Measurements from ENCODE around the gene TRIM24.

The TRIM24 gene

GRCh38 chr7:138602451-138602850 lies 142.4 kb downstream of the TRIM24 start:
- peak in 1 of 2 experiments; percentile 38 for DNase-seq (ENCODE audit: low read depth in 1 of 2, low spot score in 1 of 2)
- Histone ChIP-seq H3K27ac (replicated peaks) (peak overlapping the region; percentile 24), H3K4me3 (replicated peaks; ENCODE audit: insufficient read depth, low read length) (no peak overlapping the region), H3K27me3 (ENCODE audit: insufficient read depth, poor library complexity, severe bottlenecking) (no peaks in the 10 kb centered on the region)
- TF ChIP-seq POLR2AphosphoS5 (IDR thresholded peaks at IDR 0.05; ENCODE audit: low read depth) (no peak), REST (IDR thresholded peaks at IDR 0.05; ENCODE audit: insufficient replicate concordance, low read depth) (no peak), SPI1 (IDR thresholded peaks at IDR 0.05; ENCODE audit: borderline replicate concordance, low read depth) (no peak), GABPA (IDR thresholded peaks at IDR 0.05; ENCODE audit: low read depth) (no peak)
- TF ChIP-seq, protein P1, sequence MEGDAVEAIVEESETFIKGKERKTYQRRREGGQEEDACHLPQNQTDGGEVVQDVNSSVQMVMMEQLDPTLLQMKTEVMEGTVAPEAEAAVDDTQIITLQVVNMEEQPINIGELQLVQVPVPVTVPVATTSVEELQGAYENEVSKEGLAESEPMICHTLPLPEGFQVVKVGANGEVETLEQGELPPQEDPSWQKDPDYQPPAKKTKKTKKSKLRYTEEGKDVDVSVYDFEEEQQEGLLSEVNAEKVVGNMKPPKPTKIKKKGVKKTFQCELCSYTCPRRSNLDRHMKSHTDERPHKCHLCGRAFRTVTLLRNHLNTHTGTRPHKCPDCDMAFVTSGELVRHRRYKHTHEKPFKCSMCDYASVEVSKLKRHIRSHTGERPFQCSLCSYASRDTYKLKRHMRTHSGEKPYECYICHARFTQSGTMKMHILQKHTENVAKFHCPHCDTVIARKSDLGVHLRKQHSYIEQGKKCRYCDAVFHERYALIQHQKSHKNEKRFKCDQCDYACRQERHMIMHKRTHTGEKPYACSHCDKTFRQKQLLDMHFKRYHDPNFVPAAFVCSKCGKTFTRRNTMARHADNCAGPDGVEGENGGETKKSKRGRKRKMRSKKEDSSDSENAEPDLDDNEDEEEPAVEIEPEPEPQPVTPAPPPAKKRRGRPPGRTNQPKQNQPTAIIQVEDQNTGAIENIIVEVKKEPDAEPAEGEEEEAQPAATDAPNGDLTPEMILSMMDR (IDR thresholded peaks at IDR 0.05; ENCODE audit: insufficient read depth, low read length): no peak

DNA sequence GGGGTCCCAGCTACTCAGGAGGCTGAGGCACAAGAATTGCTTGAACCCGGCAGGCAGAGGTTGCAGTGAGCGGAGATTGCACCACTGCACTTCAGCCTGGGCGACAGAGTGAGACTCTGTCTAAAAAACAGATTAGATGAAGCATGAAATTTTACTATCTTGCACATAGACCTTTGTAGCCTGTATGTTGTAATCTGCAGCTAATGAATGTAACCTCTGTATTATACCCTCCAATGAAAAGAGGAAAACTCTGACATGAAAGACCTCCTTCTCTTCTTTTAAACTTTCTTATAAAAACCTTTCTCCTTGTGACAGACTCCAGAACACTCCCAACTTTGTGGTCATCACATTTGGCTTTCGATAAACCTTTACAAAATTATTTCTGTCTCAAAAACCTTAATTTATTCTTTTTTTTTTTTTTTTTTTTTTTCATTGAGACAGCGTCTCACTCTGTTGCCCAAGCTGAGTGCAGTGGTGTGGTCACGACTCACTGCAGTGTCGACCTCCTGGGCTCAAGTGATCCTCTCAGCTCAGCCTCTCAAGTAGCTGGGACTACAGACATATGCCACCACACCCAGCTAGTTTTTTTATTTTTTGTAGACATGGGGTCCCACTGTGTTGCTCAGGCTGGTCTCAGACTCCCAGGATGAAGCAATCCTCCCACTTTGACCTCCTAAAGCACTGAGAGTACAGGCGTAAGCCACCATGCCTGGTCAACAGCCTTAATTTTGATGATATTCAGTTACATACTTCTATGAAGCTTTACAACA lies 143.7 kb downstream of the TRIM24 start:
- peak in 1 of 2 experiments; percentile 63 for DNase-seq (ENCODE audit: low read depth in 1 of 2, low spot score in 1 of 2)
- Histone ChIP-seq H3K27ac (replicated peaks) (peak overlapping the region; percentile 50), H3K4me3 (replicated peaks; ENCODE audit: insufficient read depth, low read length) (no peak overlapping the region), H3K27me3 (ENCODE audit: insufficient read depth, poor library complexity, severe bottlenecking) (no peaks in the 10 kb centered on the region)
- TF ChIP-seq REST (IDR thresholded peaks at IDR 0.05; ENCODE audit: insufficient replicate concordance, low read depth): no peak
- TF ChIP-seq, protein P1 (IDR thresholded peaks at IDR 0.05; ENCODE audit: insufficient read depth, low read length): no peak
- no peak for TF ChIP-seq SPI1 (IDR thresholded peaks at IDR 0.05; ENCODE audit: borderline replicate concordance, low read depth)
- TF ChIP-seq GABPA (IDR thresholded peaks at IDR 0.05; ENCODE audit: low read depth): no peak
- no peak for TF ChIP-seq POLR2AphosphoS5 (IDR thresholded peaks at IDR 0.05; ENCODE audit: low read depth)

DNA sequence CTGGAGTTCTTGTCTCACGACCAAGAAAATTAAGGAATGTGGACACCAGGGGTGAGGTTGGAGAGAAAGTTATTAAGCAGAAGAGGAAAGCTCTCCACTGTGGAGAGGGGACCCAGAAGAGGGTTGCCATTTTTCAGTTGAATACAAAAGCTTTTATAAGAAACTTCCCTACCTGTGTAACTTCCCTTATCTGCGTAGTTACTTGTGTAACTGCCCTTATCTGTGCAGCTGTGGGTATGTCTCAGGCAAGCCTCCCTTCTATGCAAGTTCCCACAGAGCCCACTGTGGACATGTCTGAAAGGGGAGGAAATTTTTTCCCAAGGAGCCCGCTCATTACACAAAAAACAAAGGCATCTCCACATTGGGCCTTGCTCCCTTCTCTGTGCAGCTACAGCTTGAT lies 146.2 kb downstream of the TRIM24 start:
- Histone ChIP-seq H3K27ac (replicated peaks) (peak overlapping the region; percentile 59), H3K27me3 (ENCODE audit: insufficient read depth, poor library complexity, severe bottlenecking) (no peaks in the 10 kb centered on the region), H3K4me3 (replicated peaks; ENCODE audit: insufficient read depth, low read length) (no peak overlapping the region)
- DNase-seq (ENCODE audit: low read depth in 1 of 2, low spot score in 1 of 2): peak in 1 of 2 experiments; percentile 77
- TF ChIP-seq POLR2AphosphoS5 (IDR thresholded peaks at IDR 0.05; ENCODE audit: low read depth): no peak
- no peak for TF ChIP-seq GABPA (IDR thresholded peaks at IDR 0.05; ENCODE audit: low read depth)
- peak; percentile 12; the same call in 1 of the 2 replicates for TF ChIP-seq SPI1 (IDR thresholded peaks at IDR 0.05; ENCODE audit: borderline replicate concordance, low read depth)

- Histone ChIP-seq H3K4me3 (replicated peaks; ENCODE audit: insufficient read depth, low read length) (no peak overlapping the region), H3K27me3 (ENCODE audit: insufficient read depth, poor library complexity, severe bottlenecking) (no peaks in the 10 kb centered on the region), H3K27ac (replicated peaks) (peak overlapping the region; percentile 59)
- DNase-seq (ENCODE audit: low read depth in 1 of 2, low spot score in 1 of 2): peak; percentile 61 to 68
- no peak for TF ChIP-seq REST (IDR thresholded peaks at IDR 0.05; ENCODE audit: insufficient replicate concordance, low read depth)
Measured at GRCh38 chr7:138607216-138608126, 147.4 kb downstream of the TRIM24 start.
